ENCODE measurements around the gene HOMER2.

DNA sequence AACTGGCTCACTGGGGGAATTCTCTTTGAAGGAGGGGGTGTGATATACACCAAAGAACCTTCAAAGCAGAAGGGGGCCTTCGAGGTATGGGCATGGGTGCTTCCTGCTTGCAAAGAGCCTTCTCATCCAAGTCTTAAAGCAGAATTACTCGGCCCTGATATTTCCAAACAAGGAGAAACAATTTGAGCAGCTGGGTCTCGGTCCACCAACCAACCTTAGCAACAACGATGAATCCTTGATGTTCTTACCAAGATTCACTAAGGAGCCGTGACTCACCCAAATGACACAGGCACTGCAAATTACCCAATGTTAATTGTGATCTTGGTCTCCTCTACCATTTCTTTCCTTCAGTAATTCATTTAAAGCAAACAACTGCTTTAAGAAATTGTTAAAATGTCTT, 7.7 kb downstream of the HOMER2 start:
- TF ChIP-seq, protein P1, sequence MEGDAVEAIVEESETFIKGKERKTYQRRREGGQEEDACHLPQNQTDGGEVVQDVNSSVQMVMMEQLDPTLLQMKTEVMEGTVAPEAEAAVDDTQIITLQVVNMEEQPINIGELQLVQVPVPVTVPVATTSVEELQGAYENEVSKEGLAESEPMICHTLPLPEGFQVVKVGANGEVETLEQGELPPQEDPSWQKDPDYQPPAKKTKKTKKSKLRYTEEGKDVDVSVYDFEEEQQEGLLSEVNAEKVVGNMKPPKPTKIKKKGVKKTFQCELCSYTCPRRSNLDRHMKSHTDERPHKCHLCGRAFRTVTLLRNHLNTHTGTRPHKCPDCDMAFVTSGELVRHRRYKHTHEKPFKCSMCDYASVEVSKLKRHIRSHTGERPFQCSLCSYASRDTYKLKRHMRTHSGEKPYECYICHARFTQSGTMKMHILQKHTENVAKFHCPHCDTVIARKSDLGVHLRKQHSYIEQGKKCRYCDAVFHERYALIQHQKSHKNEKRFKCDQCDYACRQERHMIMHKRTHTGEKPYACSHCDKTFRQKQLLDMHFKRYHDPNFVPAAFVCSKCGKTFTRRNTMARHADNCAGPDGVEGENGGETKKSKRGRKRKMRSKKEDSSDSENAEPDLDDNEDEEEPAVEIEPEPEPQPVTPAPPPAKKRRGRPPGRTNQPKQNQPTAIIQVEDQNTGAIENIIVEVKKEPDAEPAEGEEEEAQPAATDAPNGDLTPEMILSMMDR (IDR thresholded peaks at IDR 0.05): no peak
- no peak for TF ChIP-seq POLR2A (IDR thresholded peaks at IDR 0.05)
